ENCODE measurements around the gene IGSF21.

The IGSF21 gene

DNA sequence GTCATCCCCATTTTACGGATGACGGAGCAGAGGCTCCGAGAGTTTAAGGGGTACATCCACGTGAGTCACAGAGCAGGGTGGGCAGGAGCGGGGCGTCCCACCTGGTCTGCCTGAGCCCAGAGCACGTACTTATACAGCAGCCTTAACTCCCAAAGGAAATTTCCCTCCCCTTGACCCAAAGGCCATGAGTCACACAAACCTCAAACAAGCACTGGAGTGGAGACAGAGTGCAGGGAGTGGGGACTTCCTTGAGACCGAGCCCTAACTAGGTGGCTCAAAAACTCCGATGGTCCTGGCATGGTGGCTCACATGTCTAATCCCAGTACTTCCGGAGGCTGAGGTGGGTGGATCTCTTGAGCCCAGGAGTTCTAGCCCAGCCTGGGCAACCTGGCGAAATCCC lies 231.6 kb downstream of the IGSF21 start:
- DNase-seq (ENCODE audit: low read depth), result no peak
- H3K4me3 ChIP-seq (ENCODE audit: low read length), result no peak overlapping the region
- TF ChIP-seq, protein P1, sequence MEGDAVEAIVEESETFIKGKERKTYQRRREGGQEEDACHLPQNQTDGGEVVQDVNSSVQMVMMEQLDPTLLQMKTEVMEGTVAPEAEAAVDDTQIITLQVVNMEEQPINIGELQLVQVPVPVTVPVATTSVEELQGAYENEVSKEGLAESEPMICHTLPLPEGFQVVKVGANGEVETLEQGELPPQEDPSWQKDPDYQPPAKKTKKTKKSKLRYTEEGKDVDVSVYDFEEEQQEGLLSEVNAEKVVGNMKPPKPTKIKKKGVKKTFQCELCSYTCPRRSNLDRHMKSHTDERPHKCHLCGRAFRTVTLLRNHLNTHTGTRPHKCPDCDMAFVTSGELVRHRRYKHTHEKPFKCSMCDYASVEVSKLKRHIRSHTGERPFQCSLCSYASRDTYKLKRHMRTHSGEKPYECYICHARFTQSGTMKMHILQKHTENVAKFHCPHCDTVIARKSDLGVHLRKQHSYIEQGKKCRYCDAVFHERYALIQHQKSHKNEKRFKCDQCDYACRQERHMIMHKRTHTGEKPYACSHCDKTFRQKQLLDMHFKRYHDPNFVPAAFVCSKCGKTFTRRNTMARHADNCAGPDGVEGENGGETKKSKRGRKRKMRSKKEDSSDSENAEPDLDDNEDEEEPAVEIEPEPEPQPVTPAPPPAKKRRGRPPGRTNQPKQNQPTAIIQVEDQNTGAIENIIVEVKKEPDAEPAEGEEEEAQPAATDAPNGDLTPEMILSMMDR (conservative IDR thresholded peaks at IDR 0.05; ENCODE audit: low read length), result no peak

DNA sequence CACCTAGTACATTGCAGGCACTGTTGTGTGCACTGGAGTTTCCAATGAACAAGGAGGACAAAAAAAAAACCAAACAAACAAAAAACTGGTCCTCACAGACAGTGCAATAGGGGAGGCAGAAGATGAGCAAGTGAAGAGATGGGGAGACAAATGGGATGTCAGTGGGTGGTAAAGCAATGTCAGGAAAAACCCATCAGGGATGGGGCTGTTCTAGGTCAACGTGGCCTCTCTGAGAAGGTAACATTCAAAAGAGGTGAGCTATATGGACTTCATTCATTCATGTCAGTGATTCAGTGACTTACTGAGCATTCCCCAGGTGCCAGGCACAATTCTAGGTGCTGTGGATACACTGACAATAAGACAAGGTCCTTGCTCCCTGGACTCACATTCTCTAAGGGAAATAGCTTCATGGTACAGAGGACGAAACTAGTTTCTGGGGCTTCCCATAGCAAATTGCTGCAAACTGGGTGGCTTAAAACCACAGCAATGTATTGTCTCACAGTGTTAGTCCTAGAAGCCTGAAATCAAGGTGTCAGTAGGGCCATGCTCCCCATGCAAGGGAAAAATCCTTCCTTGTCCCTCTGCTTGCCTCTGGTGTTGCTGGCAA lies 232.7 kb downstream of the IGSF21 start:
- no peak for DNase-seq (ENCODE audit: low read depth)
- TF ChIP-seq, protein P1 (conservative IDR thresholded peaks at IDR 0.05; ENCODE audit: low read length), result no peak

GRCh38 chr1:18340787-18341186 lies 233.2 kb downstream of the IGSF21 start:
- no peak overlapping the region for H3K4me3 ChIP-seq (ENCODE audit: low read length)
- TF ChIP-seq, protein P1 (conservative IDR thresholded peaks at IDR 0.05; ENCODE audit: low read length), result no peak
- no peak for DNase-seq (ENCODE audit: low read depth)

More for the DNA sequence above, 232.7 kb downstream of the IGSF21 start:
- no peak overlapping the region for H3K4me3 ChIP-seq (ENCODE audit: low read length)

- no peak overlapping the region for H3K4me3 ChIP-seq (ENCODE audit: low read length)
- no peak for DNase-seq (ENCODE audit: low read depth)
- TF ChIP-seq, protein P1 (conservative IDR thresholded peaks at IDR 0.05; ENCODE audit: low read length), result no peak
Observed at GRCh38 chr1:18341291-18342069, 233.9 kb downstream of the IGSF21 start.

DNA sequence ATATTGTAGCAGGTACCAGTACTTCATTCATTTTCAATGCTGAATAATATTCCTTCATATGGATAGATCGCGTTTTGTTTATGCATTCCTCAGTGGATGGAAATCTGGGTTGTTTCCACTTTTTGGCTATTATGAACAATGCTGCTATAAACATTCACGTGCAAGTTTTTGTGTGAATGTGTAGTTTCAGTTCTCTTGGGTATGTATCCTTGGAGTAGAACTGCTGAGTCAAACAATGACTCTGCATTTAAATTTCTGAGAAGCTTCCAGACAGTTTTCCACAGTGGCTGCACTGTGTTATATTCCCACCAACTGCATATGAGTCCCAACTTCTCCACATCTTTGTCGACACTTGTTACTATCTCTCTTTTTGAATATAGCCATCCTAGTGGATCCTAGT lies 235.1 kb downstream of the IGSF21 start:
- TF ChIP-seq, protein P1 (conservative IDR thresholded peaks at IDR 0.05; ENCODE audit: low read length), result no peak
- DNase-seq (ENCODE audit: low read depth), result no peak
- H3K4me3 ChIP-seq (ENCODE audit: low read length), result no peak overlapping the region

- TF ChIP-seq, protein P1 (conservative IDR thresholded peaks at IDR 0.05; ENCODE audit: low read length), result no peak
- DNase-seq (ENCODE audit: low read depth), result no peak
- H3K4me3 ChIP-seq (ENCODE audit: low read length), result no peak overlapping the region
Observed at GRCh38 chr1:18343581-18343980, 236.0 kb downstream of the IGSF21 start.

DNA sequence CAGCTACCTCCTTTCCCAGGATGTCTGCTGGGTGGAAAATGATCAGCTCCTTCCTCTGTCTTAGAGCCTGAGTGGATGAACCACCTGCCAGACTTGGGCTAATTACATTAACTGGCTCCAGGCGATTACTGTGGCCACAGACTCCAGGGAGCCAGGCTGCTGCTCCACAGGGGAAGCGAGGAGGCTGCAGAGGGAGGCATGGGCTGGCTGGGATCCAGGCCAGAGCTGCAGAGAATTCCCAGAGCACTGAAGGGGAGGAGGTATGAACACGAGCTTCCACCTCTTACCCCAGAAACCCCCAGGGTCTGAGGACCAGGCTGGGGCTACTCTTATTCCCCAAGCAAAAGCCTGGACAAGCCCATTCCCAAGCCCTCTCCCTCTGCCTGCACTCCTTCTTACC lies 237.2 kb downstream of the IGSF21 start:
- no peak overlapping the region for H3K4me3 ChIP-seq (ENCODE audit: low read length)
- DNase-seq (ENCODE audit: low read depth), result no peak
- TF ChIP-seq, protein P1 (conservative IDR thresholded peaks at IDR 0.05; ENCODE audit: low read length), result no peak

Measured in AG10803 (cell line).